H1 (cell line): ENCODE measurements around the gene THAP7.

ENCODE experiments used
- CREB1 ChIP-seq: IDR thresholded peaks from 2 replicates; pipeline ENCODE4 v1.6.1; 2012; ENCODE audit warnings: inconsistent platforms
- CTBP2 ChIP-seq: IDR thresholded peaks from 2 replicates; pipeline ENCODE4 v1.7.0; 2011; ENCODE audit warnings: borderline replicate concordance, mild to moderate bottlenecking, moderate library complexity, mixed read lengths, low read length; ENCODE audit not compliant: insufficient read depth, insufficient read length
- CTCF ChIP-seq, 3 experiments: IDR thresholded peaks; 1 replicate in 2 of 3; 2 replicates in 1 of 3; pipeline versions ENCODE4 v1.5.1 to v1.6.1; 2011; ENCODE audit warnings: low read length in 3 of 3, mild to moderate bottlenecking in 3 of 3, inconsistent platforms in 2 of 3, low read depth in 1 of 3, moderate library complexity in 1 of 3; ENCODE audit not compliant: insufficient read depth in 1 of 3; ENCODE audit errors: control extremely low read depth in 1 of 3
- EP300 ChIP-seq, 2 experiments: IDR thresholded peaks; 1 replicate in 1 of 2; 2 replicates in 1 of 2; pipeline ENCODE4 v1.6.1; 2011 to 2012; ENCODE audit warnings: low read depth in 2 of 2, low read length in 2 of 2, mild to moderate bottlenecking in 2 of 2, borderline replicate concordance in 1 of 2, inconsistent platforms in 1 of 2, moderate library complexity in 1 of 2
- POLR2A ChIP-seq, 2 experiments: IDR thresholded peaks; 1 replicate in 1 of 2; 2 replicates in 1 of 2; pipeline ENCODE4 v1.6.1; 2011; ENCODE audit warnings: low read depth in 2 of 2, low read length in 2 of 2, mild to moderate bottlenecking in 2 of 2; ENCODE audit errors: control extremely low read depth in 1 of 2
- POLR2AphosphoS5 ChIP-seq: IDR thresholded peaks from 2 replicates; pipeline ENCODE4 v1.6.1; 2011; ENCODE audit warnings: low read depth, low read length
- RFX5 ChIP-seq: IDR thresholded peaks from 2 replicates; pipeline ENCODE4 v1.6.1; 2011; ENCODE audit warnings: low read depth, low read length, improper control_type of control experiment, borderline replicate concordance
- TAF1 ChIP-seq: IDR thresholded peaks from 2 replicates; pipeline ENCODE4 v1.6.1; 2011; ENCODE audit warnings: mild to moderate bottlenecking, low read depth, low read length

DNA sequence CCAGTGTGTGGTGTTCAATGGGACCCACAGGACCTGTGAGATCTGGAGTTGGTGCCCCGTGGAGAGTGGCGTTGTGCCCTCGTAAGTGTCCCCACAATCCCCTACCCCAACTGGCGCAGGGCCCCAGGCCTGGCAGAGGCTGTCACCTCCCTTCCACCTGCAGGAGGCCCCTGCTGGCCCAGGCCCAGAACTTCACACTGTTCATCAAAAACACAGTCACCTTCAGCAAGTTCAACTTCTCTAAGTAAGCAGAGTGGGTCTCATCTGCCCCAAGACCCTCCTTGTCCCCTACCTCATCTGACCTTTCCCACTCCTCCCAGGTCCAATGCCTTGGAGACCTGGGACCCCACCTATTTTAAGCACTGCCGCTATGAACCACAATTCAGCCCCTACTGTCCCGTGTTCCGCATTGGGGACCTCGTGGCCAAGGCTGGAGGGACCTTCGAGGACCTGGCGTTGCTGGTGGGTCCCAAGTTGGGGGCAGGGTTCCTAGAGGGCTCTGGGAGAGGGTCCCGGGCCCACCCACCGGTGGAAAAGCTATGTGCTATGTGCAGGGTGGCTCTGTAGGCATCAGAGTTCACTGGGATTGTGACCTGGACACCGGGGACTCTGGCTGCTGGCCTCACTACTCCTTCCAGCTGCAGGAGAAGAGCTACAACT lies 21.2 kb upstream of the THAP7 start:
- TF ChIP-seq POLR2A (IDR thresholded peaks at IDR 0.05; ENCODE audit: control extremely low read depth in 1 of 2, low read depth in 2 of 2, low read length in 2 of 2) = no peak
- no peak for TF ChIP-seq POLR2AphosphoS5
- no peak for TF ChIP-seq RFX5
- peak in 2 of 3 experiments; percentile 30 to 35; a peak in 3 of 4 replicates for TF ChIP-seq CTCF (IDR thresholded peaks at IDR 0.05; ENCODE audit: control extremely low read depth in 1 of 3, insufficient read depth in 1 of 3, low read depth in 1 of 3, low read length in 3 of 3)
- TF ChIP-seq EP300 (IDR thresholded peaks at IDR 0.05; ENCODE audit: borderline replicate concordance in 1 of 2, low read depth in 2 of 2, low read length in 2 of 2) = no peak
- no peak for TF ChIP-seq TAF1
- TF ChIP-seq CTBP2 = no peak
- TF ChIP-seq CREB1 = no peak
